B cell (primary cell): ENCODE measurements around the gene PRDM5.

Experiments
- EZH2 ChIP-seq: IDR thresholded peaks from 2 replicates; pipeline ENCODE4 v1.6.1; 2012; ENCODE audit warnings: borderline replicate concordance, low read depth, mild to moderate bottlenecking, moderate library complexity, low read length; ENCODE audit not compliant: insufficient read depth, poor library complexity, severe bottlenecking
- TF ChIP-seq, protein P1 (sequence below): fragments of 200-600 bp; IDR thresholded peaks from one replicate; pipeline ENCODE4 v1.8.0; 2022; ENCODE audit warnings: antibody characterized with exemption, mild to moderate bottlenecking

DNA sequence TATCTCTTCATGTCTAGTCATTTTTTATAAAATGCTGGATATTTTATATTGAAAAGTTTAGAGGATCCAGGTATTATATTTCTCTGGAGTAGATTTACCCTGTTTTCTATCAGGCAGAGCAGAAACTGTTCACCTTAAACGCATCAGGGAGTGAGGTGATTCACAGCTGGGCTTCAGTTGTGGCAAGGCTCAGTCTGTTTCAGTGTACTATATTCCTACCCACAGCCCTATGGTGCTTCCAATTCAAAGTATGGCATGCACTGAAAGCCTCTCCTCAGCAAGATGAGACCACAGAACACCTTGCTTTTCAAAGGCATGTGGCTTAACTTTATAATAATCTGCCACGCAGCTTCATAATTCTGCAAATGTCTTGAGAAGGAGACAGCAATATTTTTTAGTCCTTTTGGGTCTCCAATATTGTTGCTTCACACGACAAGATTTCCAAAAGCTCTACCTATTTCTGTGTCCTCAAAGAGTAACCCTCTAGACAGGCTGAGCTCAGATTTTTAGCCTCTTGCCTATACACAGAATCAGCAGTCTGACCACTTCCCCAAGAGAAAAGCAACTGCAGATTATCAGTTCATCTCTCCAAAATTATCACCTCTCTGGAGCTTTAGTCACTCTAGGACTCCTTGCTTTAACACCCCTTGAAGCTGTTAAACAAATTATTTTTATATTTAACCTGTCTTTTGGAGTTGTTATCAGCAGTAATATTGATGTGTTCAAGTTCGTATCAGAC, 24.4 kb downstream of the PRDM5 start:
- TF ChIP-seq, protein P1, sequence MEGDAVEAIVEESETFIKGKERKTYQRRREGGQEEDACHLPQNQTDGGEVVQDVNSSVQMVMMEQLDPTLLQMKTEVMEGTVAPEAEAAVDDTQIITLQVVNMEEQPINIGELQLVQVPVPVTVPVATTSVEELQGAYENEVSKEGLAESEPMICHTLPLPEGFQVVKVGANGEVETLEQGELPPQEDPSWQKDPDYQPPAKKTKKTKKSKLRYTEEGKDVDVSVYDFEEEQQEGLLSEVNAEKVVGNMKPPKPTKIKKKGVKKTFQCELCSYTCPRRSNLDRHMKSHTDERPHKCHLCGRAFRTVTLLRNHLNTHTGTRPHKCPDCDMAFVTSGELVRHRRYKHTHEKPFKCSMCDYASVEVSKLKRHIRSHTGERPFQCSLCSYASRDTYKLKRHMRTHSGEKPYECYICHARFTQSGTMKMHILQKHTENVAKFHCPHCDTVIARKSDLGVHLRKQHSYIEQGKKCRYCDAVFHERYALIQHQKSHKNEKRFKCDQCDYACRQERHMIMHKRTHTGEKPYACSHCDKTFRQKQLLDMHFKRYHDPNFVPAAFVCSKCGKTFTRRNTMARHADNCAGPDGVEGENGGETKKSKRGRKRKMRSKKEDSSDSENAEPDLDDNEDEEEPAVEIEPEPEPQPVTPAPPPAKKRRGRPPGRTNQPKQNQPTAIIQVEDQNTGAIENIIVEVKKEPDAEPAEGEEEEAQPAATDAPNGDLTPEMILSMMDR, result no peak
- no peak for TF ChIP-seq EZH2
